ENCODE results near the gene ST6GALNAC2. TPM values are rescaled to one million over a fixed set of nuclear protein-coding genes. Genes with fewer than 3 reads are reported as not detected.
A peak's percentile ranks its signal among the peaks of the same experiment; 100 is the strongest.
"Not testable (repeated sequence)": the region's sequence is repeated elsewhere in the genome, so short reads cannot be mapped to it uniquely, and the experiment has no call there.

ST6GALNAC2 gene
- 104 TPM for total RNA-seq

GRCh38 chr17:76585649-76586593 is at the start of gene ST6GALNAC2:
ST6GALNAC2 (minus strand) TSS chr17:76585860; CDS start chr17:76585808, 52 bp downstream.
- ATAC-seq (peak; percentile 86), DNase-seq (ENCODE audit: low spot score) (peak; percentile 81)
- intact Hi-C loops (cut with DNase I): no loop called here

- intact Hi-C loops (cut with DNase I): no loop called here
- no peak for ATAC-seq
- no peak for DNase-seq (ENCODE audit: low spot score)
These were observed 49.4 kb upstream of the ST6GALNAC2 start for GRCh38 chr17:76635039-76635438.

- DNase-seq (ENCODE audit: low spot score): no peak
- ATAC-seq: no peak
- intact Hi-C loops (cut with DNase I): no loop called here
These were observed 48.1 kb upstream of the ST6GALNAC2 start for GRCh38 chr17:76633628-76634328.

DNA sequence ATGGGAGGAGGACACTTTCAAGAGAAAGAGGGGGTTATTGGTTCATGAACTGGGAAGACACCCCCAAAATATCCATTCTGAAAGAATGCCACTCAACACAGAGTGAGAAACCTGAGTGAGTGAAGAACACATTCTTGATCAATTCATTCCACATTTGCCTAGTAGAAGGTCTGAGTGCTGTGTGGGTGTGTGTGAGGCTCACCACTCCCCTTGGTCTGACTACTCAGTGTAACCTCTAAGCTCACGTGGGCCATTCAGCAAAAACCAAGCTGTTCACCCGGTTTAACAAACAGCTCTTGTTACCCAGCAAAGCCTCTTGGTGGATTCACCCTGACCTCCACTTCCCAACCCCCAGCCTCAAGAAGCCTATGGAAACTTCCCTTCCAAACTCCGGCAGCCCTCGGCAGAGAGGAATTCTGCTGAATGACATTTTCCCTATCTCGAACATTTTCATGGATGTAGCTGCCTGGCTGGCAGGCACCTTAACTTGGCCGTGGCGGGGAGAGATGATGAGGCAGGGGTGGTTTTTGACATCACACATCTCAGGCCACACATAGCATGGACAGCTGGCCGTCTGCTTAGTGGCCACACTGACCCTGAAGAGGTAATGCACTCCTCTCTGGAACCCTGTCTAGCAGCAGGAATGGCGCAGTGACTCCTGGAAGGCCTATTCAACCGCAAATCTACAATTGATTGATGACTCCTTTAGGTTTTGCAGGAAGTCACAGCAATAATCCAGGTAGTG is 46.3 kb upstream of the ST6GALNAC2 start:
- intact Hi-C loops (cut with DNase I): no loop called here
- DNase-seq (ENCODE audit: low spot score) (no peak), ATAC-seq (no peak)

DNA sequence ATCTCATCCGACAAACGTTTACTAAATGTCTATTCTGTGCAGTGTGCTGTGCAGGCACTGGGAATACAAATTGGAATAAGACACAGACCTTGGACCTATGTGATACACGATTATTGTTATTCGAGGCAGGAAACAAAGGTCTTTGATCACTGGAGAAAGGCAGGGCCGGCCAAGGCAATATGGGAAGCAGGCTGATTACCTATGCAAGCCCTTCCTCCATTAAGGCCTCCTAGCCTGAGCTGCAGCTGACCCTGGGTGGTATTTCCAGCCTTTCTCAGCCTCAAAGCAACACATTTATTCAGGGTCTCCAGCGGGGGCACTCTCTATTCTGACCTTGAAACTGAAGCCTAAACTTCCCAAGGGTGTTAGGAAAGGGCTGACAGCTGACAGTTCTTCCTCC is 44.5 kb upstream of the ST6GALNAC2 start:
- DNase-seq (ENCODE audit: low spot score): no peak
- intact Hi-C loops (cut with DNase I): no loop called here
- no peak for ATAC-seq

DNA sequence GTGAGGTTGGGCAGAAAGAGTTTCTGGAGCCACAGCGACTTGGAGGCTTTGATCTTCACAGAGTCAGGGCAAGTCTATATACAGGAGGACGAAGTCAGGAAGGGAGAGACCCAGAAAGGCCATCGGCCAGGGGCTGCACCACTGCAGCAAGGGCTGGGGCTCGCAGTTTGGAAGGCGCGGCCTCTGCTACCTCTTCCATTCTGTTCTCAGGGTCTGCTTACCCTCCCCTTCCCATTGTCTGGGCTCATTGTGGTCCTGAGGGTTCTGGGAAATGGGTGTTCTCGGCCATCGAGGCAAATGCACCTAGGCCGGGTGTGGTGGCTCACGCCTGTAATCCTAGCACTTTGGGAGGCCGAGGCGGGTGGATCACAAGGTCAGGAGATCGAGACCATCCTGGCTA is 41.9 kb upstream of the ST6GALNAC2 start:
- ATAC-seq: no peak
- intact Hi-C loops (cut with DNase I): loop anchor here (5.0 kb wide), 1 partner anchor 105 kb away; no protein-coding TSS in a partner anchor
- no peak for DNase-seq (ENCODE audit: low spot score)

GRCh38 chr17:76626442-76626841 is 40.8 kb upstream of the ST6GALNAC2 start:
- intact Hi-C loops (cut with DNase I): loop anchor here (5.0 kb wide), 1 partner anchor 104 kb away; no protein-coding TSS in a partner anchor
- ATAC-seq (no peak), DNase-seq (ENCODE audit: low spot score) (no peak)

- intact Hi-C loops (cut with DNase I): loop anchor here (5.0 kb wide), 1 partner anchor 103 kb away; no protein-coding TSS in a partner anchor
- ATAC-seq: no peak
These were observed 39.8 kb upstream of the ST6GALNAC2 start for GRCh38 chr17:76625496-76625895.

DNA sequence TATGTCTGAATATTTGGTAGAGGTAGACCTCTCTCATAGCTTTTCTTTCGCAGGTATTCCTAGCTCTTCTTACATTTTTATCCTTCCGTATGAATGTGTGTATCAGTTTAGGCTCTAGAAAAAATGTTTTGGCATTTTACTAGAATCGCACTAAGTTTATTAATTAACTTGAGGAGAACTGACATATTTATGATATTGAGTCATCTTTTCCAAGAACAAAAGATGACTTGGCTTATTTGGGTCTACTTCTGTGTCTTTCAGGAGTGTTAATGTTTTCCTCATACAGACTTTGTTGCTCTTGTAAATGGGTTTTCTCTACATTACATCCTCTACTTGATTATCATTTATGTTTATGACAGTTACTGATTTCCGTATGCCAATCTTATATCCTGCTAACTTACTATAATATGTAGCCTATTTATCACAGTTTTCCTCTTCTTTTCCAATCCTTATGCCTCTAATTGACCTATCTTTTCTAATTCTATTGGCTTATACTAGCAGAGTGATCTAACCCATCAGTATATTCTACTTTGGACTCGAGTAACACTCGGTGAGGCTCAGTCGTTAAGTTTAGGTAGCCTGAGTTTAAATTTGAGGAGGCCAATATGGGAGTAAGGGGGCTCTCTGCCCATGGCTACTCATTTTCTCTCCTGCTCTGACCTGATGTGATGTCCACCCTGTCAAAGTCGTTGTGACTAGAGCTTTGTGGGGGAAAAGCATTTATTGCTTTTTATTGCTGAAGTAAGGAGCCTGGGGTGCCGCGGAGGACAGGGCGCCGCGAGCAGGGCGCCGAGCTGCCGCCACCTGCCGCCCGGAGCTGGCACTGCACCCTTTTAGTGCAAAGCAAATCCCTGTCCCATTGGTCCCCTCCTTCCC is 37.8 kb upstream of the ST6GALNAC2 start:
- peak; percentile 89 for DNase-seq (ENCODE audit: low spot score)
- intact Hi-C loops (cut with DNase I): no loop called here
- peak; percentile 92 for ATAC-seq

More at GRCh38 chr17:76625496-76625895, 39.8 kb upstream of the ST6GALNAC2 start:
- DNase-seq (ENCODE audit: low spot score): peak; percentile 55

DNA sequence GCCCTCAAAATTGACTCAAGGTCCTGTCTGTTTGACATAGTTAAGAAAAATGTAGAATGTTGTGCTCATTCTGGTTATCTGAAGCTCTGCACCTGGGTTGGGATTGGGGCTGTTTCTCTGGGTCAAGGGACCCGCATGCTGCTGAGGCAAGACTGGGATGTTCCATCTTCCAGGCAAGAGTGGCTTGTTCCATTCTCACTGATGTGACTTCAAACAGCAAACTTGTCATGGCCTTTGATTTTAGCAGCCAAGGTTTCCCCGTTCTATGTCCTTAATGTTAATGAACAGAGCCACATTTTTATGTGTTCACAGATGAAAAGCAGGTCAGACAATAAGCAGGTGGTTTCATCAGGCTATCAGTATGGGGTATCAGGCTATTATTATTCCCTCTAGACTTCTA is 32.2 kb upstream of the ST6GALNAC2 start:
- intact Hi-C loops (cut with DNase I): no loop called here
- no peak for ATAC-seq
- DNase-seq (ENCODE audit: low spot score): no peak

DNA sequence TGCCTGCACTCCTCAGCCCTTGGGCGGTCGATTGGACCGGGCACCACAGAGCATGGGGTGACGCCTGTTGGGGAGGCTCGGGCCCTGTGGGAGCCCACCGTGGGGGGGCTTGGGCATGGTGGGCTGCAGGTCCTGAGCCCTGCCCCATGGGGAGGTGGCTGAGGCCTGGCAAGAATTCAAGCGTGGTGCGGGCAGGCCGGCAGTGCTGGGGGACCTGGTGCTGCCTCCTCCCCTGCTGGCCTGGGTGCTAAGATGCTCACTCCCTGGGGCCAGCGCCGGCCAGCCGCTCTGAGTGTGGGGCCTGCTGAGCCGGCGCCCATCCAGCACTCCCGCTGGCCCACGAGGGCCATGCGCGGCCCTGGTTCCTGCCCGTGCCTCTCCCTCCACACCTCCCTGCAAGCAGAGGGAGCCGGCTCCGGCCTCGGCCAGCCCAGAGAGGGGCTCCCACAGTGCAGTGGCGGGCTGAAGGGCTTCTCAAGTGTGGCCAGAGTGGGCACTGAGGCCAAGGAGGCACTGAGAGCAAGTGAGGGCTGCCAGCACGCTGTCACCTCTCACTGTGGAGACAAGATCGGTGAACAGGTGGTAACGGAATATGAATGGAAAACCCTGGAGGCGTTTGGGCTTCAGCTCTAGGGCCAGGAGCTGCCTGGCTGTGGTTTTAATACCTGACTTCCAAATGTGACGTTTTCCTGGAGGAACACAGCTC is 29.4 kb upstream of the ST6GALNAC2 start:
- DNase-seq (ENCODE audit: low spot score) (no peak), ATAC-seq (no peak)
- intact Hi-C loops (cut with DNase I): no loop called here

DNA sequence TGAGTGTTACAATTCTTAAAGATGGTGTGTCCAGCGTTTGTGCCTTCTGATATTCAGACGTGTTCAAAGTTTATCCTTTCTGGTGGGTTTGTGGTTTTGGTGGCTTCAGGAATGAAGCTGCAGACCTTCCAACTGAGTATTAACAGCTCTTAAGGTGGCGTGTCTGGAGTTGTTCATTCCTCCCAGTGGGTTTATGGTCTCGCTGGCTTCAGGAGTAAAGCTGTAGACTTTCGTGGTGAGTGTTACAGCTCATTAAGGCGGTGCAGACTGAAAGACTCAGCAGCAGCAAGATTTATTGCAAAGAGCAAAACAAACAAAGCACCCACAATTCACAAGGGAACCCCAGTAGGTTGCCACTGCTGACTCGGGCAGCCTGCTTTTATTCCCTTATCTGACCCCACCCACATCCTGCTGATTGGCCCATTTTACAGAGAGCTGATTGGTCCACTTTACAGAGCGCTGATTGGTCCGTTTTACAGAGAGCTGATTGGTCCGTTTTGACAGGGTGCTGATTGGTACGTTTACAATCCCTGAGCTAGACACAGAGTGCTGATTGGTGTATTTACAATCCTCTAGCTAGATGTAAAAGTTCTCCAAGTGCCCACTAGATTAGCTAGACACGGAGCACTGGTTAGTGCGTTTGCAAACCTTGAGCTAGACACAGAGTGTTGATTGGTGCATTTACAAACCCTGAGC is 28.6 kb upstream of the ST6GALNAC2 start:
- intact Hi-C loops (cut with DNase I); DNase-seq (ENCODE audit: low spot score); ATAC-seq: not testable (repeated sequence)

DNA sequence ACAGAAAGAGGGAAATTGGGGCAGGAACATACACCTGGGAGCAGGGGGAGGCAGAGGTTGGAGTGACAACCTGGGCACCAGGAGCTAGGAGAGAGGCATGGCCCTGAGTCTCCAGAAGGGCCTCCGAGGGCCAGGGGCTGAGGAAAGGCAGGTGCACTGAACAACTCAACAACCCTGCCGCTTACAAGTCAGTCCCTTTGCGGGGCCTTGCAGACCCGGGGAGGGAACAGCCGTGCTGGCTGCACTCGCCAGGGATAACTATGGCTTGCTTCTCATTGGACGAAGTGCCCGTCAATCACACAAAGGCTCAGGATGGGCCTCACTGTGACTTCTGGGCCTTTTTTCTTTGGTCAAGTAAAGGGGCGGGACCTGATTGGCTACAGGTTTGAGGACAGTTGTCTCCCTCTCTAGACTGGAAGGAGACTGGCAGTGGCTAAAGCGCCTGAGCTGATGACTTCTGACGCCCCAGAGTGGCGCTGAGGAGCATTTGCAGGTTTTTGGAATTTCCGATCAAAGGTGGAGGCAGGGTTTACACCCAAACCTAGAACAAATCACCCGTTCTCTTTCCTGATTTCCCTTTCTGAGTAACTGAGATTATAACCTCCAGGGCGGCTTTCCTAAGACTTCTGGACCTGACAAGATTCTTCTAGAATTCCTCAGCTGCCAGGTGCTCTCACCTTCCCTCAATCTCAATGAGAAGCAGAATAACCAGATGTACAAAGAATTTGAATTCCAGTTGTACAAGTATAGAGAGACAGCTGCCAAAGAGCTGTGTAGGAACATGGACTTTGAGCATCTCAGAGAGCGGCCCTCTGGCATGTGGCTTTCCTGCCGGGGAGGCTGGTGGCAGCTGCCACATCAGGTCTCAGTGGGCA is 27.6 kb upstream of the ST6GALNAC2 start:
- DNase-seq (ENCODE audit: low spot score) (no peak), ATAC-seq (no peak)
- intact Hi-C loops (cut with DNase I): no loop called here

DNA sequence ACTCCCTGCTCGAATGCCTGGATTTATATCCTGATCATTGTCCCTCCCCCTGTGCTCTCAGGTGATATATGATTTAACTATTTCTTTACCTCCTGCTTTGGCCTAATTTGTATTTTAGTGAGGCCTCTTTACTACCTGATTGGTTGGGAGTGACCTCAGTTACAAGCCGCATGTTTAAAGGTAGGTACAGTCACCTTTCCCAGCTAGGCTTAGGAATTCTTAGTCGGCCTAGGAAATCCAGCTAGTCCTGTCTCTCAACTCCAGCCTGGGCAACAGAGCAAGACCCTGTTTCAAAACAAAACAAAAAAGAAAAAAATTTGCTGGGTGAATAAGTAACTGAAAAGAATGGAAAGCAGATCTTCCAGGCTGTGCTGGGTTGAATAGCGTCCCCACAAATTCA is 26.8 kb upstream of the ST6GALNAC2 start:
- ATAC-seq: no peak
- no peak for DNase-seq (ENCODE audit: low spot score)
- intact Hi-C loops (cut with DNase I): no loop called here

DNA sequence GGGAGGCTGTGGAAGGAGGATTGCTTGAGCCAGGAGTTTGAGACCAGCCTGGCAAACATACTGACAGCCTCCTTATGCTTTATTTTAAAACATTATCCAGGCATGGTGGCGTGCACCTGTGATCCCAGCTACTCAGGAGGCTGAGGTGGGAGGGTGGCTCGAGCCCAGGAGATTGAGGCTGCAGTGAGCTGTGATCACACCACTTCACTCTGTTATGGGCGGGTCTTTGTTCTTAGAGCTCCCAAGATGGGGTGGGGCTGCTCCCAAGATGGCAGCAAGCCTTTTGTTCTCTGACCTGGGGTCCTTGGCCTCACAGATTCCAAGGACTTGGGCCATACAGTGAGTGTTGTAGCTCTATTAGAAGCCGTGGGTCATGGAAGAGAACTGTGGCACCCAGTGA is 26.1 kb upstream of the ST6GALNAC2 start:
- intact Hi-C loops (cut with DNase I): no loop called here
- no peak for ATAC-seq
- no peak for DNase-seq (ENCODE audit: low spot score)

DNA sequence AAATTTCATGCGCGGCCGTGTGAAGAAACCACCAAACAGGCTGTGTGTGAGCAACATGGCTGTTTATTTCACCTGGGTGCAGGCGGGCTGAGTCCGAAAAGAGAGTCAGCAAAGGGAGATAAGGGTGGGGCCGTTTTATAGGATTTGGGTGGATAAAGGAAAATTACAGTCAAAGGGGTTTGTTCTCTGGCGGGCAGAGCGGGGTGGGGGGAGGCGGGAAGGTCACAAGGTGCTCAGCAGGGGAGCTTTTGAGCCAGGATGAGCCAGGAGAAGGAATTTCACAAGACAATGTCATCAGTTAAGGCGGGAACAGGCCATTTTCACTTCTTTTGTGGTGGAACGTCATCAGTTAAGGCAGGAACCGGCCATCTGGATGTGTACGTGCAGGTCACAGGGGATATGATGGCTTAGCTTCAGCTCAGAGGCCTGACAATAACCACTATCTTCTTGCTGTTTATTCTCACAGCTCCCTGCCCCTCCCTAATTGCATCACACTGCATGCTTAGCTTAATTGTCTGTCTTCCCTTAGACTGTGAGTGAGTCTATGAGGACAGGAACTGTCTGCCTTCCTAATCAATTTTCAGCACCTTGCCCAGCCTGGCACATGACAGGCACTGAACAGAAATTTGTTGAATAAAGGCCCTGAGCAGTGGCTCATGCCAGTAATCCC is 25.6 kb upstream of the ST6GALNAC2 start:
- DNase-seq (ENCODE audit: low spot score); intact Hi-C loops (cut with DNase I): not testable (repeated sequence)
- peak; percentile 81 for ATAC-seq
